C1 segment of cervical spinal cord (tissue), 14 donors: ENCODE results near the gene IDH3A.
A peak's percentile ranks its signal among the peaks of the same experiment; 100 is the strongest.

ENCODE experiments used
- DNase-seq, 14 donors: peaks; one replicate each; lab custom pipeline; 2025; lab: John Stamatoyannopoulos, UW

Gene IDH3A

GRCh38 chr15:78164010-78164409 lies 14.8 kb downstream of the IDH3A start:
- no peak for DNase-seq

DNA sequence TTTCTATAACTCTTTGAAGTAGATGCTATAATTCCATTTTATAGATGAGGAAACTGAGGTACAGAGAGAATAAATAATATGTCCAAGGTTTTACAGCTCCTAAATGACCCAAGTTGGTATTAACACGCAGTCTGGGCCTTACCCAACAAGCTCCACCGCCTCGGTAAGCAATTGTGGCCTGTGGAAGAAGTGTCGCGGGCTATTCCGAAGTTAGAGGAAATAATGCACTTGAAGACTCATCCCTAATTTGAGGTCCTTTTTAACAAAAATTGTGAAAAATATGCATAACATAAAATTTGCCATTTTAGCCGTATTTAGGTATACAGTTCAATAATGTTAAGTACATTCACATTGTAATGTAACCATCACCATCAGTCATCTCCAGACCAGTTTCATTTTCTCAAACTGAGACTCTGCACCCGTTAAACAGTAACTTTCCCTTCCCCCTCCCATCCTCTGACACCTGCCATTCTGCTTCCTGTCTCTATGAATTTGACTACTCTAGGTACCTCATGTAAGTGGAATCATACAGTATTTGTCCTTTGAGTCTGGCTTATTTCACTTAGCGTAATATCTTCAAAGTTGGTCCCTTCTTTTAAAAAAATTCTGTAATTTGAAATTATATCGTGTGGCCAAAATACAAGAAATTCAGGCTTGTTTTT lies 18.2 kb downstream of the IDH3A start:
- DNase-seq: no peak

DNA sequence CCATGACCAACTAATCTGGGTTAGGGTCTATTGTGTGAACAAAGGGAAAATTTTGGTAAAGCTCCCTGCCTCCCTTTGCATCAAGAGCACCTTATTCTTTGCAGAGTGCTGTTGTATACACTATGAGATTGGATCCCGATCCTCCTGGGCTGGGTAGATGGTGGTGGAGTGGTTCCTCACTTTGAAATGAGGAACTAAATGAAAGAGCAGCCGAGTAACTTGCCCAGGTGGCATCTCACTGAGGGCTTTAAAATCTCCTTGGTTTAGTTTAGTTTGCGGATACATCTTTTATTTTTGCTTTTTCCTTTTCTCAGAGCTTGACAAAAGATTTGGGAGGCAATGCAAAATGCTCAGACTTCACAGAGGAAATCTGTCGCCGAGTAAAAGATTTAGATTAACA lies 19.4 kb downstream of the IDH3A start:
- DNase-seq: no peak

GRCh38 chr15:78170848-78171773 lies 21.9 kb downstream of the IDH3A start:
- DNase-seq: no peak

- no peak for DNase-seq
These were observed 22.8 kb downstream of the IDH3A start for GRCh38 chr15:78171864-78172472.

DNA sequence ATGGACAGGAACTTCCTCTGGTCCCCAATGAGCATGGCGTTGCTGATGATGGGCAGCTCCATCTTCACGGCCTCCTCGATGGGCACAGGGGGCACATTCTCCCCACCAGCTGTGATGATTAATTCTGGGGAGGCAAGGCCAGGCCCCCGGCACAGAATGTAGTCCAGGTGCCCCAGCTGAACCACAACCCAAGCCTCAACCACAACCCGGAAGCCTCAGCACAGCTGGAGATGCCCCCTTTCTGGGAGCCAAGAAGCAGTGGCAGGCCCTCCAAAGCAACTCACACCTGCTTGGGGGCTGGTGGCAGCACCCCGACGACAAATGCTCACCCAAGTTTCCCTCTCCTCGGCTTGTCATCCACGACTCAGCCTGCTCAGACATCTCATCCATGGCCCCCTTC lies 25.2 kb downstream of the IDH3A start:
- DNase-seq: no peak

GRCh38 chr15:78175330-78175729 lies 26.2 kb downstream of the IDH3A start:
- DNase-seq: no peak

DNA sequence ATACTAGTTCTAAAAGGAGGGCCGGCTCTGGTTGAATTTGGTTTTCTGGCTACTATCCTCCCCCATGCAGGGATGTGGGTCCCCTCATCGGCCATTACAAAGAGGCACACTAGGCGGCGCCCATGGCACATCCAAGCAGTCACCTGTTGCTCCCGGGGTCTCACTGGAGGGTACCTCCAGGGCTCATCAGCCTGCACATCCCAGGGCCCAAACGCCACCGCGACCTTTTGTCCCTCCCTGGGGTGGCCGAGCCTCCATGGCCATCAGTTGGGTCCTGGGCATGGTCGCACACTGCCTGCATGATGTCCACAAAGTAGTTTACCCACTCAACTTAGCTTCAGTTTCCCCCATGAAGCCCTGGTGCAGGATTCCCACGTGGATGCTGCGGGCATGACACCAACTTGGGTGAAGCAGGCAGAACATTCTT lies 28.3 kb downstream of the IDH3A start:
- peak in 8 of 14 donors; percentile 8 to 56 (median 35) for DNase-seq

DNA sequence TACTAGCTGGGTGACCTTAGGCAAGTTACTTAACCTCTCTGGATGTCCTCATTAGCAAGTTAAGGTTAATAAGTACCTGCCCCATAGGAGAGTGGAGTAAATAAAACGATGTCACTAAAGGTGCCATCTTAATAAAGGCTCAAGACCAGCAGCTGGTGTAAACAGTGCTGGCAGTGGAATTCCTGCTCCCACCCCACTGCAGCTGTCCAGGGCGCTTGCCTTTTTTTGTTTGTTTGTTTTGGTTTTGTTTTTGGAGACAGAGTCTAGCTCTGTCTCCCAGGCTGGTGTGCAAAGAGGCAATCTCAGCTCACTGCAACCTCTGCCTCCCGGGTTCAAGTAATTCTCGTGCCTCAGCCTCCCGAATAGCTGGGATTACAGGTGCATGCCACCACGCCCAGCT lies 28.9 kb downstream of the IDH3A start:
- no peak for DNase-seq

- DNase-seq: no peak
These were observed 30.2 kb downstream of the IDH3A start for GRCh38 chr15:78179286-78179840.

DNA sequence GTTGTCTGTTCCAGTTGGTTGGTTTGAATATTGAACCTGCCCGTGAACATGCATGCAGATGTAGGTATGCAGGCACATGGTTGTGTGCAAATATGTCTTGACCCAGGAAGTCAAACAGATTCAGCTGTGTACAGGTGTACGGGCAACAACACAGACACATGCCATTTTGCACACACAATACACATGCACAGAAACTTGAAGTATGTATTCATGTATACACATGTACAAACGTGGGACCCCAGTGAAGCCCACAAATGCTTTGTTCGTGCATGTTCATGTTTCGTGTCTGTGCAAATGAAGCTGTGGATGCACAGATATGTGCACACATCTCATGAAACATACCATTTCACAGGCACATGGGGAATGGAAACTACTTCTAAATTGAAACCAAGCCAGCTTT lies 30.7 kb downstream of the IDH3A start:
- DNase-seq: no peak

DNA sequence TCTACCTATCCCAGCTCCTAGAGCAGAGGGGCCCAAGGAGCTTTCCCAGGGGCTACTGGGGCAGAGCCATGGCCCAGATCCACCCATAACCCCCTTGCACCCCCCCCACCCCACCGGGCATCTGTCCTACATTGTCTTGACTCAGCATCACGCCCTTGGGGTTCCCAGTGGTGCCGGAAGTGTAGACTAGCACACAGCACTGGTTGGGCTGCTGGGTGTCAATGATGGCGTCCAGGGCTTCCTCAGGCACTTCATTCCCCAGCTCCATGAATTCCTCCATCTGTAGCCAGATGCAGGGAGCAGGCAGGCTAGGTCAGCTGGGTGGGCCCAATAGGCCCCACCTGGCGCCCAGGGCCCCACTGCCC lies 33.2 kb downstream of the IDH3A start:
- DNase-seq: no peak

DNA sequence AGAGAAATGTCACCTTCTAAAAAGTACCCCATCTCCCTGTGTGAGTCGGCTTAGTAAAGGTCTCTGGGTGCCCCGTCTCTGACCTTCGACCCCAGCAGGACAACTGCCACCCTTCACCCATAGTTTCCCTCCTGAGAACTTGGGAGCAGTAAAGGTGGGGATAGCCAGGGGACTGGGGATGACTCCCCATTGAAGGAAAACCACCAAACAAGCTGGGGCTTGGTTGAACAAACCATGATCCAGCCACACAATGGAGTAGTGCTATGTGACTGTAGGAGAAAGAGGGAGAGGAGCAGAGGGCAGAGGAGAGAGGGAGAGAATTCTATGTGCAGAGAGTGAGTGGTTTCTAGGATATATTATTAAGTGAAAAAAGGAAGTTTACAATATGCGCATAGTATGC lies 33.7 kb downstream of the IDH3A start:
- no peak for DNase-seq

DNA sequence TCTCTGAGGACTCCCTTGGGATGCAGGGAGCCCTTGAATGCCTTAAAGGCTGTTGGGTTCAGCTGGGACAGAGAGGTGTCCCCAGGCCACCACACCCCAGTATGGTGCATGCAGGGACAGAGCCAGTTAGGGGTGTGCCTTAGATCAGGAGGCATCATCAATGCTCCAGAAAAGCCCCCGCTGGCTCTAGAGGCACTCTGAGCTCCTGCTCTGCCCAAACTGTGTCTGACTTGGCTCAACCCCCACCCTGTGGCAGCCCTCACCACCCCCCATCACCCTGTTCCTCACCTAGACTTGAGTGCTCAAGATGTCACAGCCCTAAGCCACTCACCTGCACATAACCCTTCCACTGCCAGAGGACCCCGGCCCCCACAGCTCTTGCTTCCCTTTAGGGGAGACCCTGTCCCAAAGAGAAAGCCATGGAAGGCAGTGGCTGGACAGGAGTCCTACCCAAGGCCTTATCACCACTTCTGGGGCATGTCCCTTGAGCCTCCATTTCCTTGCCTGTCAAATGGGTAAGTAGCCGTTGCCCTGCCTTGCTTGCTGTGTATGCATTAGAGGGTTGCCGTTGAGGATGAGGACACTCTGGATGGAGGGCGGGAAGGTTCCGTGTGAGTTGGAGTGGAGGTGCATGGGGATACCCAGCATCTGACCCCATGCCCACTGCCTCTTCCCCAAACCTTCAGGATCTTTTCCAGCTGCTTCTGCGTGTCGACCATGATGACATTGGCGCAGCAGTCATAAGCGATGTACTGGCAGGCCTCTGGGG lies 43.8 kb downstream of the IDH3A start:
- no peak for DNase-seq

DNA sequence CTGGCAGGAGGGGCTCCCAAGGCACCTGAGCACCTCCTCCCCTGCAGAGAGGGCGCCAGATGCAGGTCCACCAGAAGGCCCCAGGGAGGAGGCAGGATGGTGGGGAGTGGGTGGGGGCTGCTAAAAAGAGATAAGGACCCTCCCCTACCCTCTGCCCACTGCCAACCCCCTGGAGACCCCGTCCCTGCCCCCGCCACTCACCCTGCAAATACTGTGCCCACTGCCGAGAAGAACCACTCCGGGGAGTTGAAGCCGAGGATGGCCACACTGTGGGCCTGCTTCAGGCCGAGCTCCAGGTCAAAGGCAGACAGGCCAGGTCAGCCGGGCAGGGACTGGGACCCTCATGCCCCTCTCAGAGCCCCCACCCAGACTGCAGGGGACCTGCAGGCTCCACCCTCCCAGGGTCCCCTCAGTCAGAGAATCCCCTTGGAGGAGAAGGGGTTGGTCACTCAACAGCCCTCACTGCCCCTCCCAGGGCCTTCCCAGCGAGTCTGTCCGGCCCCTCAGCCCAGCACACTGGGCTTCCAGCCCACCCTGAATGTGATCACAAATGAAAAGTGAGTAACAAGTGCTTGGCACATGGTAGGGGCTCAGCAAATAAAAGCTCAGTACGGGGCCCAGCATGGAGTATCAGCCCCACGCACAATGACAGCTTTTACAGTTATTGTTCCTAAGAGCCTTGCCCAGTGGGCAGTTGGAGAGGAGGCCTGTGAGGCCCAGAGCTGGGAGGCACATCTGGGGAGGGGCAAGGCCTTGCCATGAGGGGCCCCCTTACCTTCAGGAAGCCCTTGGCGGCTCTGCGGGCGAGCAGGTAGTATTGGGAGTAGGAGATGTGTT lies 44.8 kb downstream of the IDH3A start:
- peak in 1 of 14 donors; percentile 32 for DNase-seq

- DNase-seq: no peak
These were observed 45.4 kb downstream of the IDH3A start for GRCh38 chr15:78194568-78194925.

- DNase-seq: no peak
These were observed 46.6 kb downstream of the IDH3A start for GRCh38 chr15:78195735-78196201.

DNA sequence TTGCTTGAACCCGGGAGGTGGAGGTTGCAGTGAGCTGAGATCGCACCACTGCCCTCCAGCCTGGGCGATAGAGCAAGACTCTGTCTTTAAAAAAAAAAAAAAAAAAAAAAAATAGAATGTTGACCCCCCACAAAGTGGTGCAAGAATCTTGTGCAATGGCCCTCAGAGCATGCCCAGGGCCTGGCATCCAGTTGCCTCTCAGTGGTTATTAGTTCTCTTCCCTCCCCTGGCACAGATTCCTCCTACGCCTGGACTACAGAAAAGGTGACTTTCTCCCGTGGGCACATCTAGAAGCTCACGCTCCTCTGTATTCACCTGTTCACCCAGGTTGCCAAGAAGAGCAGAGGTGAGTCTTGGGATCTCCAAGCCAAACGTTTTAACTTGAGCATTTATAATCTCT lies 48.5 kb downstream of the IDH3A start:
- DNase-seq: no peak

DNA sequence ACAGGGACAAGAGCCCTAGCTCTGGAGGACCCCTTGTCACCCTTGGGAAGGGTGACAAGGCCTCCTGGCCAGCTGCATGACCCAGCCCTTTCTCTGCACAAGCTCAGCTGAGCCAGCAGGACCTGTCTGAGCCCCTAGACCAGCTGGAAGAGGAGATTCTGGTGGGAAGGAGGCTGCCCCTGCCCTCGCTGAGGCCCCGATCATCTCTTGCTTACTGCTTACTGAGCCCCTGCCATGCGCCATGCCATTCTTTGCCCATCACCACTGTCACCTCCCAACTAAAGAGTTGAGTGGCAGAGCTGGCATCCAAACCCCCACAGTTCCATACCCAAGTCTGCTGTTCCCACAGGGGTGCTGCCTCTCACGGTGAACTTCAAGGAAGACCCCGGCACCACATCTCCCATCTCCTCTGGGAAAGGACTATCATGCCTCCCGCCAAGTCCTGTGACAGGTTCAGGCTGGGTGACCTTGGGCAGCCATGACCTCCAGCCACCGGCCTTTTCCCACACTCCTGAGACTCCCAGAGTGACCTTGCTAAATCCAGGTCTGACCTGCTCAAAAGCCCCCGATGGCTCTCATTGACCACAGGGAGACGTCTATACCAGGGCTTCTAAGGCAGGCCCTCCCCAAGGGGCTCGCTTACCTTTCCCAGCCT lies 51.2 kb downstream of the IDH3A start:
- no peak for DNase-seq
